Stimulated activated CD8-positive, alpha-beta memory T cell treated with anti-CD3 and anti-CD28 coated beads, Interleukin-15, amount 100 ng/mL, for 48 hours (primary cell): ENCODE data around the gene TWNK.
"Not testable (repeated sequence)": the region's sequence is repeated elsewhere in the genome, so short reads cannot be mapped to it uniquely, and the experiment has no call there.

ENCODE experiments used
- DNase-seq, 2 donors: peaks; one replicate each; pipeline ENCODE4 v3.0.0-alpha.2; 2020; ENCODE audit warnings: low read depth in 2 of 2

Gene TWNK

GRCh38 chr10:101030496-101031127, 43.3 kb downstream of the TWNK start:
- no peak for DNase-seq

DNA sequence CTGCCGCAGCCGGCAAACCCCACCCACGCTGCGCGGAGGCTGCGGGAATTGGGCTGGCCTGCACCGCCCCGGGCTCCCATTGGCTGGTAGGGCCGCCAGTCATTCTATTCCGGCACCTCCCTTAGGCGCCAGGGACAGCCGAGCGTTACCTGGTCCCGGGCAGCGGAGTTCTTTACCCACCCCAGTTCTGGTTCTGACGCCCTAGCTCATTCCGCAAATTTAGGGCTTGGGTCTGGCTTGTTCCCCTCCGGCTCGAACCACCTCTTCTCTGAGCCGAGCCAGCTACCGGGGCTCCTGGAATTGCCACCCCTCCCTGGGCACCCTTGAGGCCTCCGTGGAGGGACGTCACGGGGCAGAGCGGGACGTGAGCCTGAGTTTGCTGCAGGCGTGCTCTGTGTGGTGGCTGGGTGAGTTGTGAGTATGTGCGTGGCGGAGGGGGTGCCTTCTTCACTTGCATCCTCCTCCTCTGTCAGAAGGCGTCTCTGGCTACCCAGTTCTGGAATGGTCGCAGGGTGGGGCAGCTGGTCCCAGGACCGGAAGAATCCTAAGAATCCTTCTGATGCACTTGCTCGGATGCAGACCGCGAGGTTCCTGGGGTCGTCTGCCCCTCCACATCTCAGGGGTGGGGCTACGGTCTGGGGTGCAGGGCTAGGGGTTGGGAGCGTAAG, 43.9 kb downstream of the TWNK start, which contains the start of the genes PDZD7 and SFXN3:
TSS of gene PDZD7 (minus strand) at position 2 of the 668 bp plus-strand sequence. CDS start 910 bp downstream, outside the sequence.
TSS of gene SFXN3 (plus strand) at position 107 of the 668 bp plus-strand sequence. CDS start 3,461 bp downstream, outside the sequence.
- DNase-seq, result peak; percentile 93 to 94

- DNase-seq, result peak; percentile 54 to 57
Measured at GRCh38 chr10:101031796-101032636, 44.7 kb downstream of the TWNK start.

- peak; percentile 55 for DNase-seq
Measured at GRCh38 chr10:101032637-101033224, 45.4 kb downstream of the TWNK start.

- no peak for DNase-seq
Measured at GRCh38 chr10:101033276-101033675, 45.9 kb downstream of the TWNK start.

GRCh38 chr10:101034404-101034803, 47.1 kb downstream of the TWNK start:
- DNase-seq, result not testable (repeated sequence)

- no peak for DNase-seq
Measured at GRCh38 chr10:101035314-101035713, 48.0 kb downstream of the TWNK start.

DNA sequence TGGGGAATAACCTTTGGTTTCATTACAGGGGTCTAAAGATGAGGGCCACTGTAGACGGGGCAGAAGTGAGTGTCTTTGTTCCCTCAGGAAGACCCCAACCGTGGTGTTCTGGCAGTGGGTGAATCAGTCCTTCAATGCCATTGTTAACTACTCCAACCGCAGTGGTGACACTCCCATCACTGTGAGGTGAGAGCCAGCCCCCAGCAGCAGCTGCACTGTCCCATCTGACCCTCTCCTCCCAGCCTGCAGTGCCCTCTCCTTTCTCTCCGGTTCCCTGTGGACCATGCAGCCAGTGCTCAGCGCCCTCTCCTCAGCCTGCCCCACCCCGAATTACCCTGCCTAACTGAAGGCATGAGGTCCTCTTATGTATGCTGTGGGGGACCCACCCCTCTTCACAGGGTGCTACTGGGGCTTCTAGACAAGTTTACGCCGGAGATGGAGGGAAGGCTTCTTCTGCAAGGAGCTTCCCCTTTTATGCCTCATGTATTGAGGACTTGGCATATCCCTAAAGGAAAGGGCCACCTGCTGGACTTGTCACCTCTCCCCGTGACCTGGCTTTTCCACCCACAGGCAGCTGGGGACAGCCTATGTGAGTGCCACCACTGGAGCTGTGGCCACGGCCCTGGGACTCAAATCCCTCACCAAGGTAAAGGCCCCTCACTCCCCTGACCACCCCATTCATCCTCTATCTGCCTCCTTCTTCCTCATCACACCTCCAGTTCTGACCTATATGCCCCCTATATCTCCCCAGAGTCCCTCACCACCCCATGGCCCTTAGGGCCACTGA, 48.8 kb downstream of the TWNK start:
- DNase-seq, result no peak

DNA sequence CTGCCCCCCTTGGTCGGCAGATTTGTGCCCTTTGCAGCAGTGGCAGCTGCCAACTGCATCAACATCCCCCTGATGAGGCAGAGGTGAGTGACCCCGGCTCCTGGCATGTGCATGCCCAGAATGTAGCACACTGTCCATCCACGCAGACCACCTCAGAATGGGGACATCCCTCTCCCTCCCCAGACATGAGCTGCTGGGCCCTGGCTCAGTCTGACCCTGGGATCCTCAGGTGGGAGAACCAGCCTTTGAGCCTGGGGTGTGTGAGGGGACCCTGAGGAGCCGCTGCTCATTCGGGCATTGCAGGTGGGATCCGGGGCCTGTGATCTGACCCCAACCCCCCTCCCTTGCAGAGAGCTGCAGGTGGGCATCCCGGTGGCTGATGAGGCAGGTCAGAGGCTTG, 49.4 kb downstream of the TWNK start:
- DNase-seq, result no peak

DNA sequence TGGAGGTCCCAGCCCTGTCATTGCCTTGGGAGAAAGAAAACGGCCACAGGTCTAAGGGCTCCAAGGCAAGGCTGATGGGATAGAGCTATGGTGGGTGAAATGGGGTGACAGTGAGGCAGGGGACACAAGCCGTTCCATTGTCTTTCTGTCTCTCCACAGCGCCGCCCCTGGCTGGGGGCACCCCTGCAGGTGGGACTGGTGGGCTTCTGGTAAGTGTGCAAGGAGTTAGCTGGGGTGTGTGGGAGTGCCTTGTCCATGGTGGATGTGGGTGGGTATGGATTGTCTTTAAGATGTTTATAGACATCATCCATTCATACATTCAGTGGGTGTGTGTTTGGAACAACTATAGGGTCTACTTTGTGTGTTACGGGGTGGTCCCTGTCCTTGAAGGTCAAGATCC, 51.1 kb downstream of the TWNK start:
- no peak for DNase-seq

GRCh38 chr10:101040061-101040460, 52.7 kb downstream of the TWNK start:
- no peak for DNase-seq

GRCh38 chr10:101040851-101041250, 53.5 kb downstream of the TWNK start:
- DNase-seq, result no peak

DNA sequence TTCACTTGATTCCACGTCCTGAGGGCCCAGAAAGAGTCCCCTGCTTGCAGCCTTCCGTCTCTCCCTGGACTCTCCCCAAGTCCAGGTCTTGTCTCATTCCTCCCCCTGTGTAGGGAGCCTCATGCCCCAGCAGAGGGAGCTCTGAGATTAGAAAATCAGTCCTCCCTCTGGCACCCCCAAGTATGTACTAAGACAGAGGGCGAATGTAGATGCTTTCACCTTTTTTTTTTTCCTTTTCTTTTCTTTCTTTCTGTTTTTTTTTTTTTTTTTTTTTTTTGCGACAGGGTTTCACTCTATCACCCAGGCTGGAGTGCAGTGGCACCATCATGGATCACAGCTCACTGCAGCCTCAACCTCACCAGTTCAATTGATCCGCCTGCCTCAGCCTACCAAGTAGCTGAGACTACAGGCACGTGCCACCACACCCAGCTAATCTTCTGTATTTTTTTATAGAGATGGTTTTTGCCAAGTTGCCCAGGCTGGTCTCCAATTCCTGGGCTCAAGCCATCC, 54.0 kb downstream of the TWNK start:
- peak; percentile 45 to 50 for DNase-seq

DNA sequence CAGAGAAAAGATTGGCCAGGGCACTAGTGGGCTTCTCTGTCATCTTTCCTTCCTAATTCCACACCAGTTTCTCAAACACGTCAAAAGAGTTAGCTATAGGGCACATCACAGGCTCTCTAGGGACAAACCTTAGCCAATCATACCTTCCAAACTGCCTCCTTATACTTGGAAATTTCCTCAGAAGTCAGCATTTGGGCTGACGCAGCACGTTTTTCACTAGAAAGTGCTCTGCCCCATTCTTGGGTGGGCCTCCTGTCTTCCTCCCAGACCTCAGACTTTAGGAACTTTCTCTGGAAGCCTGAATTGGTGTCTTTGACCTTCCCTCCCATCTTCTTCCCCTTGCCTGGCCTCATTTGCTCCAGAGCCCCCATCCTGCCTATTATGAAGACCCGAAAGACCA, 54.8 kb downstream of the TWNK start:
- DNase-seq, result no peak

DNA sequence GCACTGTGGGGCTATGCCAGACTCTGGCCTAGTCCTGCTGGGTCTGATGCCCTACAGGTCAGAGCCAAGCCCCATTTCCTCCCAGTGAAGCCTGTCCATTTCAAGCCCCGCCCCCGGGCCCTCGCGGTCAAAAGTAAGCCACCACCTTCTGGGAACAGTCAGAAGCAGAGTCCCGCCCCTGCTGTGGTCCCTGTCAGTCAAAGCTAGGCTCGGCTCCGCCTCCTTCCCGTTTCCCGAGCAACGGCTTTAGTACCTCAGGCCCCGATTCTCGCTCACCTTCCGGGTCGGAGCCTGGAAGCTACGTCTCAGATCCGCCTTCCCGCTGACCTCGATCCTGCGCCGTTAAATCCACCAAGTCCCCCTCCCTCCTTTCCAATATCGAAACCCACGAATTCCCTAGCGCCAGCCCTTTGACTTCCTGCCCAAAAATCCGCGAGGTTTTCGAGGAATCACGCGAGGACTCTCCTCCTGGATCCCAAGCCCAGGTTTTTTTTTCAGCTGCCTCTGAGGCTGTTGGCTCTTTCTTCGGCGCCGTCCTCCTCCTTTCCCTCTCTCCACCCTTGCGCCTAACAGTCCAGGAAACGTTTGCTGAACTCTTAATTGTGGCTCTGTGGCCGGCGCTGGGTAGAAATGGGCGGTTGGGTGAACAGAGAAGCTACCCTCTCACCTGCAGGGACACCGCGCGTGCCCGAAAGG, 55.5 kb downstream of the TWNK start:
- DNase-seq, result peak; percentile 86 to 89

- no peak for DNase-seq
Measured at GRCh38 chr10:101043363-101043707, 56.0 kb downstream of the TWNK start.
